WTC11 (cell line): Measurements from ENCODE around the gene NBAS.

Experiments
- FOXK1 ChIP-seq: sonication (generic); formaldehyde crosslinking; IDR thresholded peaks from 2 replicates; pipeline ENCODE4 v1.8.0; 2022; ENCODE audit warnings: mild to moderate bottlenecking, moderate library complexity, missing genetic modification reagents
- SP1 ChIP-seq: sonication (generic); formaldehyde crosslinking; conservative IDR thresholded peaks from 2 replicates; pipeline ENCODE4 v1.8.1; 2022; ENCODE audit warnings: missing genetic modification reagents
- TEAD4 ChIP-seq: sonication (generic); formaldehyde crosslinking; IDR thresholded peaks from 2 replicates; pipeline ENCODE4 v1.8.0; 2022; ENCODE audit warnings: mild to moderate bottlenecking, missing genetic modification reagents

DNA sequence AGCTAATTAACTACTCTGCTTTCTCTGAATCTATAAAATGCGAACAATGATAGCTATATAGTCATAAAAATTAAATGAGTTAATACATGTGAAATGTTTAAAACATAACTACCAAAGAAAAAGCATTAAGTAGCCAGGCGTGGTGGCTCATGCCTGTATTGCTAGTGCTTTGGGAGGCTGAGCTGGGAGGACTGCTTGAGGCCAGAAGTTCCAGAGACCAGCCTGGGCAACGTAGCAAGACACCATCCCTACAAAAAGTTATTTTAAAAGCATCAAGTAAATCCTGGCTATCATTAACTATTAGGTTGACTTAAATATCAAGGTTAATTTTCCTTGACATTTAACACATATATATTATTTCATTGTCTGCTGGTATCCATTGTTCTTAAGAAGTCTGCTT is 152.4 kb downstream of the NBAS start:
- no peak for TF ChIP-seq FOXK1
- TF ChIP-seq TEAD4: no peak
- TF ChIP-seq SP1 (CRISPR knock-in tag): no peak
